ENCODE data around the gene HIPK3. TPM values are rescaled to one million over a fixed set of nuclear protein-coding genes. Genes with fewer than 3 reads are reported as not detected.

Gene HIPK3
- total RNA-seq (2022; extraction: Qiagen RNA extraction), result 11.7 to 19.4 TPM (median 16.8 TPM) in 5 replicates

GRCh38 chr11:33257160-33257896 is at the start of gene HIPK3:
TSS of gene HIPK3 (plus strand) at chr11:33257381.

GRCh38 chr11:33375688-33376311 is 118.6 kb downstream of the HIPK3 start, which contains the start of gene KIAA1549L:
TSS of gene KIAA1549L (plus strand) at chr11:33376108.

Other genes with a start within 250 kb of the HIPK3 start
- 6.5 to 9.0 TPM (median 7.3 TPM) in 5 replicates for gene DEPDC7, start 241.5 kb upstream of the HIPK3 start, total RNA-seq (2022; extraction: Qiagen RNA extraction)
- 18.9 to 31.4 TPM (median 23.4 TPM) in 5 replicates for gene TCP11L1, start 217.8 kb upstream of the HIPK3 start, total RNA-seq (2022; extraction: Qiagen RNA extraction)
- 25.2 to 32.0 TPM (median 27.1 TPM) in 5 replicates for gene CSTF3, start 95.9 kb upstream of the HIPK3 start, total RNA-seq (2022; extraction: Qiagen RNA extraction)
- gene KIAA1549L, start 118.7 kb downstream of the HIPK3 start, total RNA-seq (2022; extraction: Qiagen RNA extraction), result 5.3 to 9.6 TPM (median 9.0 TPM) in 5 replicates